Stimulated activated CD8-positive, alpha-beta memory T cell treated with anti-CD3 and anti-CD28 coated beads, Interleukin-15, amount 100 ng/mL, for 48 hours (primary cell): ENCODE measurements around the gene HORMAD2.
A peak's percentile ranks its signal among the peaks of the same experiment; 100 is the strongest.
"Not testable (repeated sequence)": the region's sequence is repeated elsewhere in the genome, so short reads cannot be mapped to it uniquely, and the experiment has no call there.

Experiments
- DNase-seq, 2 donors: peaks; one replicate each; pipeline ENCODE4 v3.0.0-alpha.2; 2020; ENCODE audit warnings: low read depth in 2 of 2

The HORMAD2 gene

GRCh38 chr22:30210235-30210909 lies 130.1 kb downstream of the HORMAD2 start:
- no peak for DNase-seq

DNA sequence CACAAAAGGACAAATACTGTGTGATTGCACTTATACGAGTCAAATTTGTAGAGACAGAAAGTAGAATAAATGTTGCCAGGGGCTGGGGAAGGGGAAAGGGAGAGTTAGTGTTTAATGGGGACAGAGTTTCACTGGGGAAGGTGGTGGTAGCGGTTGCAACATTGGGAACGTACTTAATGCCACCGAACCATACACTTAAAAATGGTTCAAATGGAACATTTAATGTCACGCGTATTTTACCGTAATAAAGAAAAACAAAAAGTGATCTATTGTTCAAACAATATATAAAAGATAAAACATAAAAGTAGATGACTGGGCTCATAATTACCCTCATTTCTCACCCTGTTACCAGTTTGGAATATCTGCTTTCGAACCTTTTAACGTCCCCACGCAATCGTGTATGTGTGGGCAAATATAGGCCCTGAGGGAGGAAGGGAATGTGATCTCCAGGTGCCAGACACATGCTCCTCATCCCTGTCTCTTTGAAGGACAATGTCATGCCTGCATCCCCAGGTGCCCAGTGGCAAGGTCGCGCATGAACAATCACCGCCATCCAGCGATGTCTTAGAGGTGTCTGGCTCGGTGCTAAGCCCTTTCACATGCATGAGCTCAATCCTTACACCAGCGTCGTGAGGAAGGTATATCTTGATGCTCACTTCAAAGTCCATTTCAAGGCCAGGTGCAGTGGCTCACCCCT lies 131.0 kb downstream of the HORMAD2 start:
- no peak for DNase-seq

DNA sequence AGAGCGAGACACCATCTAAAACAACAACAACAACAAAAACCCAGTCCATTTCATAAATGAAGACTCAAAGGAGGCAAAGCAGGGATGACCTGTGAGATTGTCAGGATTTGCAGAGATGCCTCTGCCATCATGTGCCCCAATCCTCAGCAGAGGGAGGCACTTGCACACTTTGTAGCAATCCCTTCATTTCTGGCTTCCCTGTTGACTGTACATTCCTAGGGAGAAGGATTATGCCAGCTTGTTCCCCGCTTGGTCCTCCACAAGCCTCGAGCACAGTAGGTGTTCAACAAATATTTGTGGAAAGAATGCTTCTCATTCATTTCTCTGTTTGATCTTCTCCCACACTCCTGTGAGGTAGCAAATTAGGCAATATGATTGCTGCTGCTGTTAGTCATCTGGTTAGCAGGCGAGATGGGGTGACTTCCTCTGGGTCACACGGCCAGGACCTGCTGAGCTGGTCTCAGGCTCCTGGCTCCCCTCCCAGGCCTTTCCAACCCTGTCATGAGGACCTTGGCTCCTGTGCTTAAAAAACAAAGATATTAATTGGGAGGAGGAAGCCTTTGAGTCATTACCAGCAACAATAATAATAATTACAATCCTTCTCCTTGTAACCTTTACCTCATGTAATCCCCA lies 132.2 kb downstream of the HORMAD2 start:
- DNase-seq: no peak

DNA sequence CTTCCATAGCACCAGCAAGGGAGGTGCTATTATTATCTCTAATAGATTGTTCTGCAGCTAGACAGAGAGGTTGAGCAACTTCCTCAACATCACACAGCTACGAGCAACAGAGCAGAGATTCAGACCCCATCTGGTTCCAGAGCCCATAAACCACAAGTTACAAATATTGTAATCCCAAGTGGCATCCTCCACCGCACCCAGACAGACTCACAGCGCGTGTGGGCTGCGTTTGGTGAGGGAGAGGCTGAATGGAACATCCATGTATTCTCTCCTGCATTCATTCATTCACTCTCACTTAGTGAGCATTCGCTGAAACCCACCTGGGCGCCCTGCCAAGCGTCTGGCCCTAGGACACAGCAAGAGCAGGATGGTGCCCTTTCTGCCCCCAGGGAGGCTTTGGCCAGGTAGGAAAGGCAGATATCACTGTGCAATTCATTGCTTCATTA lies 132.8 kb downstream of the HORMAD2 start:
- no peak for DNase-seq

DNA sequence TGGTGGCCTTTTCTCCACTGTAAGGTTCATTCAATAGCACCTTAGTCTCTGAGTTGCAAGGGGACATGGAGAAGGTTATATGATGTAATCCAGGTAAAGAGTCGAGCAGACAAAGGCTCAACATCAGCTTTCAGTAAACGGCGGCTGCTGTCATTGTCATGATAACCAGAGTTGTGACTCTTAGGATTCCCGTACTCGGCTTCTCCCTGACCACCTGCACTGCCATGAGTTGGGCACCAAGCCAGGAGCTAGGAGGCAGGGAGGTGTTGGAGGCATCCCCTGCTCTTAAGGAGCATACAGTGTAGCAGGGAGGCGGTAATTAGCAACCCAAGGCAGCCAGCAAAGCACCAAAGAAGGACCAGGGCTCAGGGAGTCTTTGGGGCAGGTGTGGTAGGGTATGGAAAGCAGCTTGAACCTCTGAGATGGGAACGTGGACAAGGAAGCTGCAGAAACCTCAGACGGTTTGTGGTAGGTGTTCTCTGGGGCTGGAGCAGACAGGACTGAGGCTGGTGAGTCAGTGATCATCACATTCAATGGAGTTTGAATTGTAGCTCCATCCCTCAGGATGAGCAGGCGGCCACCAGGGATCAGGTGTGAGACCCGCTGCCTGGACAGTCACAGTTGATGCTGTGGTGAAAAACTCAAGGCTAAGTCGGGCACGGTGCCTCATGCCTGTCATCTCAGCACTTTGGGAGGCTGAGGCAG lies 134.6 kb downstream of the HORMAD2 start:
- DNase-seq: no peak

DNA sequence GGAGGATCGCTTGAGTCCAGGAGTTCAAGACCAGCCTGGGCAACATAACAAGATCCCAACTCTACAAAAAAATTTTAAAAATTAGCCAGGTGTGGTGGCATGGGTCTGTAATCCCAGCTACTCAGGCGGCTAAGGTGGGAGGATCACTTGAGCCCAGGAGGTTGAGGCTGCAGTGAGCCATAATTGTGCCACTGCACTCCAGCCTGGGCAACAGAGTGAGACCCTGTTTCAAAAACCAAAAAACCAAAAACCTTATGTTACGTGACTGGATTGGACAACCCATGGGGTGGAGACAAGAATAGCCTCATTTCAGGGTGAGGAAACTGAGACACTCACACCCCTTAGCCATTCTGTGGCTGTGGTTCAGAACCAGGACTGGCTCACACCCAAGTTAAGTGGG lies 136.0 kb downstream of the HORMAD2 start:
- not testable (repeated sequence) for DNase-seq

GRCh38 chr22:30216710-30217109 lies 136.4 kb downstream of the HORMAD2 start:
- no peak for DNase-seq

GRCh38 chr22:30217698-30218560 lies 137.7 kb downstream of the HORMAD2 start:
- DNase-seq: no peak

DNA sequence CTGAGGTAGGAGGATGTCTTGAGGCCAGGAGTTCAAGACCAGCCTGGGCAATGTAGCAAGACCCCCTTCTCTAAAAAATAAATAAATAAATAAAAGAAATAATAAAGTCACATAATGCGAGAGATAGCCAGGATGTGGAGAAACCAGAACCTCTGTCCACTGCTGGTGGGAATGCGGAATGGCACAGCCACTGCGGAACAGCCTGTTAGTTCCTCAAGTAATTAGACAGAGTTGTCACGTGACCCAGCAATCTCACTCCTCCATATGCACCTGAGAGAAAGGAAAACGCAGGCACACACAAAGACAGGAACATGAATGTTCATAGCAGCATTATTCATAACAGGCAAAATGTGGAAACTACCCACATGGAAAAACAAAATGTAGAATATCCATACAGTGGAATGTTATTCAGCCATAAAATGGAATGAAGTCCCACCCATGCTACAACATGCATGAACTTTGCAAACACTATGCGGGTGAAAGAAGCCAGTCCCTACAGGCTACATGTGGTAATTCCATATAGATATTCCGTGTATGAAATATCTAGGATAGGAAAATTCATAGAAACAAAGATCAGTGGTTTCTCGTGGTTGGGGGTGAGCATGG lies 138.9 kb downstream of the HORMAD2 start:
- no peak for DNase-seq

DNA sequence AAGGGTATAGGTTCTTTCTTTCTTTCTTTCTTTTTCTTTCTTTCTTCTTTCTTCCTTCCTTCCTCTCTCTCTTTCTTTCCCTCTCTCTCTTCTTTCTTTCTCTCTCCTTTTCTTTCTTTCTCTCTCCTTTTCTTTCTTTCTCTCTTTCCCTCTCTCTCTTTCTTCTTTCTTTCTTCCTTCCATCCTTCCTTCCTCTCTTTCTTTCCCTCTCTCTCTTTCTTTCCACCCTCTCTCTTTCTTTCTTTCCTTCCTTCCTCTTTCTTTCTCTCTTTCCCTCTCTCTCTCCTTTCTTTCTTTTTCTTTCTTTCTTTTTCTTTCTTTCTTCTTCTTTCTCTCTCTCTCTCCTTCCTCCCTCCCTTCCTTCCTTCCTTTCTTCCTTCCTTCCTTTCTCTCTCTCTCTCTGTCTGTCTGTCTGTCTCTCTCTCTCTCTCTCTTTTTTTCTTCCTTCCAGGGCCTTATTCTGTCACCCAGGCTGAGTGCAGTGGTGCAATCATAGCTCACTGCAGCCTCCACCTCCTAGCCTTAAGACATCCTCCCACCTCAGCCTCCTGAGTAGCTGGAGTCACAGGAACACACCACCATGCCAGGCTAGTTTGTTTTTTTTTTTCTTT lies 139.5 kb downstream of the HORMAD2 start:
- no peak for DNase-seq

DNA sequence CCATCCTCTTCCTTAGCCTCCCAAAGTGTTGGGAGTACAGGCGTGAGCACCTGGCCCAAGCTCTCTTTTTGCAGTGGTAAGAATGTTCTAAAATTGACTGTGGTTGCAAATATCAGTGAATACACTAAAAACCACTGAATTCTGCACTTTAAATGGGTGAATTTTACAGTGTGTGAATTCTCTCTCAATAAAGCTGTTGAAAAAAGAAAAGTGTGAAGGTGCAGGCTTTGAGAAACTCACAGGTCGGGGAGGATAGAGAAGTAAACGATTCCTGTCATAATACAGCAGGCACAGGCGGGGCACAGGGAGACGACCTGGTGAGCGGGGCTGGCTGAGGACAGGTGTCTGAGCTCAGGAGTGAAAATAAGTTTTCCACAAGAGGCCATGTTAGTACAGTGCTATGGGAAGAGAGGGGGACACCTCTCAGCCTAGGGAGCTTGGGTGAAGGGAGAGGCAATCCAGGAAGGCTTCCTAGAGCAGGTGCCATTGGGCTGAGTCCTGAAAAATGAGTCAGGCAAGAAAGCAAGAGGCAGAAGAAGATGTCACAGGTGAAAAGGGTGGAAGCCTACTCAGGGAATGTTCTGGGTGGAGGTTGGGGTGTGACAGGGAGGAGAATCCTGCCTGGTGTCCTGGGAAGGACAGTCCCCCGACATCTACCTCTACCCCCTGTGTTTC lies 140.2 kb downstream of the HORMAD2 start:
- DNase-seq: no peak

DNA sequence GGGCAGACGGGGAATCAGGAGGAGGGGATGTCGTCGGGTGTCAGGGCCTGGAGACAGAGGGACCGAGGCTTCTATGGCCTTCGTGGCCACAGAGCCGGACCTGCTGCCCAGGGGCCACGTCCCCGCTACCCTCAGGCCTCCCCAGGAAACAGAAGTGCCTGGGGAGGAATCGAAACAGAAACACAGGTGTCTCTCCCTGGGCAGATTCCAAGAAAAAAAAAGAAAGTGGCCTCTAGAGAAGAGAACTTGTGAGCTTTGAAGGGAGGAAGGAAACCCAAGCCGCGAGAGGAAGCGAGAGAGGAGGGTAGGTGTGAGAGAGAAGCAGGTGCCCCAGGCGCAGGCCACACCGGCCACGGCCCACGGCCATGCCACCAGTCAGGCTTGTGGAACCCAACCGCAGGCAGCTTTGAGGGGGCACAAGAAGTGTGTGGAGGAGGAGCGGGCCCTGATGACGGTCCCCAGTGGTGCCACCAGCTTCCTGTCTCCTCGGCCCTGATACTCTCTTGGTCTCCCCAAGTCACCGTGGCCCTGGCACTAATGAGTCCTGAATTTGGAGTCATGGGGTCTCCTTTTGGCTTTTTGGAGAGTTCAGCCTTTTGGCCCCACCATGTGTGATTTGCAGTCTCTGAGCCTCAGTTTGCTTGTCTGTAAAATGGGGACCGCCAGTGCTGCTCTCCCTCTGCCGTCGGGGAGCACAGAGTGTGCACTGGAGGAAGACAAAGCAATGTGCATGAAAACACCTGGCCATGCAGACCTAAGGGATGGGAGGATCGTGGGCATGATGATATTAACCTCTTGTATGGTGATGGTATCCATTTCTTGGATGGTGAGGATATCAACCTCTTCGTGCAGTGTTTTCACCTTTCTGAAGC lies 141.1 kb downstream of the HORMAD2 start:
- peak; percentile 49 to 57 for DNase-seq

- DNase-seq: no peak
Observed at GRCh38 chr22:30222321-30222720, 142.1 kb downstream of the HORMAD2 start.

DNA sequence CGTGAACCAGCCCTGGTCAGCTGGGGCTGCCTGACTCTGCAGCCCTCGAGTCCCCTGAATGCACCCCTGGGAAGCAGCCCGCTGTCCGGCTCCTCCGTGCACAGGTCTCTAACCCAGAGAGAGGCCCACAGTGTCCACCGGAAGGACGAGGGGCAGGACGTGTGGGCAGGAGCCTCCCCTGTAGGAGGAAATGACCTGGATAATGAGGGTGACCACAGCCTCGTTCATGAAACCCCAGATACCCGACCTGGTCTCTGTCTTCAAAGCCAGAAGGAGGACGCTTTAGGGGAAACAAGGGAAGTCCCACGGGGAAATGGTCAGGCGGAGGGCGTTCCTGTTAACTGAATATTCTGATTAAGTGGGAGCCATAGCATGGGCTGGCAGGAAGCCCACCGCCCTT lies 143.0 kb downstream of the HORMAD2 start:
- no peak for DNase-seq

DNA sequence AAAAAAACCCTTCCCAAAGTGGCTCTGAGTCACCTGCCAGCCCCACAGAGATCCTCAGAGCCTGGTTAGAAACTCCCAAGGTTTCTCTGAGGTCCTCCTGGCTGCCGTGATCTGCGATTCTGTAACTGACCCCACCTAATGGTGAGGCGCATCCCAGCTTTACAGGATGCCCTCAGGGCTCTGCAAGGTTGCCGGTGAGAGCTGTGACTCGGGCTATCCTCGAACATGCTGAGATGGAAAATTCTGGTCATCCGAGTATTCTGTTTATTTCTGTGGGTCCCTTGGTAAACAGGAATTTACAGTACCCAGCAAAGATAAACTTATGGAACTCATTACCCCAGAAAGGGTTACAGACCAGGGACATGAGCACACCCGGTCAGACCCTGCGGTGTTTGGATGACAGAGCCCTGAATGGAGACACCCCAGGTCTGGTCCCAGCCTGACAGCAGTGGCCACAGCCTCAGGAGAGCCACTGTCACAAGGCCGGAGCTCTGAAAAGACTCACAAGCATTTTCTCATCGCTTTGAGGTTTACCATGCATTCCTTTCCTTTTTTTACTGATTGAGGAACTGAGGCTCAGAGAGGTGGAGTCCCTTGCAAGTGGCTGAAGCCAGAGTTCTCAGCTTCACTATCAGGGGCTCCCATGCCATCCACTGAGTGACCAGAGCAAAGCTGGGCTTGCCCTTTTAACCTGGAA lies 144.0 kb downstream of the HORMAD2 start:
- DNase-seq: no peak

DNA sequence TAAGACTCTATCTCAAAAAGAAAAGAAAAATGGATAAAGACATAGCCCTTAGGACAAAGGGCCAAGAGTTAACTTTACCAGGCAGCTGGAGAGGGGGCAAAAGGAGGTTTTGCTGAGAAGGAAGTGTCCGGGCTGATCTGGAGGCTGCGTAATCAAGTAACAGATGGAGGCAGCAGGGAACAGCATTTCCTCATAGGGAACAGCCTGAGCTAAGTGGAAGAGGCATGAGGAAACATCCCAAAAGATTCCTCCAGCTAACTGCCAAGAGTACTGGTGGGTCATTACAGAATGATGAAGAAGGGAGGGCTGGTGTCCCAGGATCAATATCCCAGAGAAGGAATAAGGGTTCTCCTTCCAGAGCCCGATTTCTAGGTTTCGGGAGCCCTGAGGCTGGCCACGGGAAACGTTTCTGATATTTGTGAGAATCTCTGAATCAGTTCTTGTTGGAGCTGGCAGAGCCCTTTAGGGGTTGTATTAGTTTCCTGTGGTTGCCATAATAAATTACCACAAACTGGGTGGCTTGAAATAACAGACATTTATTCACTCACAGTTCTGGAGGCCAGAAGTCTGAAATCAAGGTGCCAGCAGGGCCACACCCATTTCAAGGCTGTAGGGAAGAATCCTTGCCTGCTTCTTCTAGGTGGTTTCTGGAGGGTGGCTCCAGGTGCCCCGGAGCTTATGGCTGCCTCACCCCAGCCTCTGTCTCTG lies 145.1 kb downstream of the HORMAD2 start:
- no peak for DNase-seq

- no peak for DNase-seq
Observed at GRCh38 chr22:30226192-30226832, 146.0 kb downstream of the HORMAD2 start.
